ENCODE measurements around the gene PSEN1. TPM values are rescaled to one million over a fixed set of nuclear protein-coding genes. Genes with fewer than 3 reads are reported as not detected.

The PSEN1 gene
- total RNA-seq, 1 donor from 2014 or later: 69.2 TPM

GRCh38 chr14:73208390-73208789 lies 72.1 kb downstream of the PSEN1 start:
- no peak overlapping the region for H3K27ac ChIP-seq
- no peaks in the 10 kb centered on the region for H3K27me3 ChIP-seq (ENCODE audit: low read depth)
- no peaks in the 10 kb centered on the region for H3K4me1 ChIP-seq
- H3K9me3 ChIP-seq: no peaks in the 10 kb centered on the region
- H3K36me3 ChIP-seq: peaks cover 92% of the 10 kb centered on the region
- intact Hi-C loops (cut with DNase I): no loop called here
- ATAC-seq (no peak), DNase-seq (no peak)
- TF ChIP-seq CTCF (IDR thresholded peaks at IDR 0.05): no peak
- no peak overlapping the region for H3K4me3 ChIP-seq

GRCh38 chr14:73208846-73209245 lies 72.5 kb downstream of the PSEN1 start:
- Histone ChIP-seq H3K27me3 (ENCODE audit: low read depth) (no peaks in the 10 kb centered on the region), H3K36me3 (peaks cover 92% of the 10 kb centered on the region), H3K27ac (no peak overlapping the region), H3K4me3 (no peak overlapping the region), H3K4me1 (no peaks in the 10 kb centered on the region), H3K9me3 (no peaks in the 10 kb centered on the region)
- TF ChIP-seq CTCF (IDR thresholded peaks at IDR 0.05): no peak
- DNase-seq (no peak), ATAC-seq (no peak)
- intact Hi-C loops (cut with DNase I): no loop called here

- ATAC-seq: no peak
- H3K27ac ChIP-seq: no peak overlapping the region
- peaks cover 92% of the 10 kb centered on the region for H3K36me3 ChIP-seq
- H3K27me3 ChIP-seq (ENCODE audit: low read depth): no peaks in the 10 kb centered on the region
- H3K9me3 ChIP-seq: no peaks in the 10 kb centered on the region
- TF ChIP-seq CTCF (IDR thresholded peaks at IDR 0.05): no peak
- no peaks in the 10 kb centered on the region for H3K4me1 ChIP-seq
- intact Hi-C loops (cut with DNase I): no loop called here
- no peak overlapping the region for H3K4me3 ChIP-seq
- DNase-seq: no peak
These were observed 73.6 kb downstream of the PSEN1 start for GRCh38 chr14:73209953-73210352.

- Histone ChIP-seq H3K9me3 (no peaks in the 10 kb centered on the region), H3K27me3 (ENCODE audit: low read depth) (no peaks in the 10 kb centered on the region), H3K4me3 (no peak overlapping the region), H3K36me3 (peaks cover 91% of the 10 kb centered on the region), H3K27ac (no peak overlapping the region), H3K4me1 (no peaks in the 10 kb centered on the region)
- TF ChIP-seq CTCF (IDR thresholded peaks at IDR 0.05): no peak
- DNase-seq: no peak
- intact Hi-C loops (cut with DNase I): no loop called here
- no peak for ATAC-seq
These were observed 75.1 kb downstream of the PSEN1 start for GRCh38 chr14:73211251-73212040.

- no peaks in the 10 kb centered on the region for H3K4me1 ChIP-seq
- H3K27me3 ChIP-seq (ENCODE audit: low read depth): no peaks in the 10 kb centered on the region
- no peak for TF ChIP-seq CTCF (IDR thresholded peaks at IDR 0.05)
- no peak overlapping the region for H3K27ac ChIP-seq
- intact Hi-C loops (cut with DNase I): no loop called here
- no peaks in the 10 kb centered on the region for H3K9me3 ChIP-seq
- ATAC-seq (no peak), DNase-seq (no peak)
- H3K4me3 ChIP-seq: no peak overlapping the region
- H3K36me3 ChIP-seq: peaks cover 93% of the 10 kb centered on the region
These were observed 79.7 kb downstream of the PSEN1 start for GRCh38 chr14:73216030-73216429.
